HG02678 (cell line): ENCODE data around the gene LRRC51.
"Not testable (repeated sequence)": the region's sequence is repeated elsewhere in the genome, so short reads cannot be mapped to it uniquely, and the experiment has no call there.

Source experiments
- ATAC-seq: cut with Tn5 transposase; IDR thresholded peaks from one replicate; pipeline ENCODE4 v1.9.1; 2021; ENCODE audit warnings: mild to moderate bottlenecking, moderate library complexity; ENCODE audit not compliant: unreplicated experiment

LRRC51 gene

DNA sequence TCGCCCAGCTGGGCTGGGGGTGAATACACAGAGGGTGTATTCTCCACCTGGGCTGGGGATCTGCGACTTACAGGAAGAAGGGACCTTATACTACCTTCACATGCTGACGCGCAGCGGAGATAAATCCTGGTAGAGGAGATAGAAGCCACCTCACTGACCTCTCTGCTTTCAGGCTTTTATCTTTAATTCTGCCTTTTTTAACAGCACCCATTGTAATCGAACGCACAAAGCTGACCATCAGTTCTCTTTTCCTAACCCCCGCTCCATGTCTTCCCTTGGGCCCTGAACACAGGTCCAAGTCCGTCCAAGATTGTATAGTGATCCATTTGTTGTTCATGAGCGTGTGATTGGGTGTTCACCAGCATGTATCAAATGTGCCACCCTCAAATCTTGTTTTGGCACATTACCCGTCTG is 23.1 kb downstream of the LRRC51 start:
- no peak for ATAC-seq

DNA sequence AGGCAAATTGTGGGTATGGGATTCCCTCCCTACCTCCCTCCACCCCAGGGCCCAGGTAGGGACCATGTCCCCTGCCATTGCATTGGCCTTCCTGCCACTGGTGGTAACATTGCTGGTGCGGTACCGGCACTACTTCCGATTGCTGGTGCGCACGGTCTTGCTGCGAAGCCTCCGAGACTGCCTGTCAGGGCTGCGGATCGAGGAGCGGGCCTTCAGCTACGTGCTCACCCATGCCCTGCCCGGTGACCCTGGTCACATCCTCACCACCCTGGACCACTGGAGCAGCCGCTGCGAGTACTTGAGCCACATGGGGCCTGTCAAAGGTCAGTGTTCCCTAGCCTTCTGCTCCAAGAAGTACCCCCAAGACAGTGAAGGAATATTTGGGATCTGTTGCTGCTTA is 25.2 kb downstream of the LRRC51 start, which contains the start of gene TOMT:
Gene TOMT, plus strand, starts transcription at position 37 of the 400 bp plus-strand sequence. Its CDS starts 28 bp downstream, at position 65.
- no peak for ATAC-seq

GRCh38 chr11:72111300-72112142 is 30.9 kb downstream of the LRRC51 start:
- ATAC-seq = no peak

- ATAC-seq = peak; percentile 91
Measured at GRCh38 chr11:72112143-72112977, 31.7 kb downstream of the LRRC51 start, which contains the start of gene ANAPC15. ANAPC15 (minus strand) TSS chr11:72112695; CDS start chr11:72111276, 1,419 bp downstream.

GRCh38 chr11:72112978-72113808 is 32.5 kb downstream of the LRRC51 start:
- ATAC-seq = no peak

DNA sequence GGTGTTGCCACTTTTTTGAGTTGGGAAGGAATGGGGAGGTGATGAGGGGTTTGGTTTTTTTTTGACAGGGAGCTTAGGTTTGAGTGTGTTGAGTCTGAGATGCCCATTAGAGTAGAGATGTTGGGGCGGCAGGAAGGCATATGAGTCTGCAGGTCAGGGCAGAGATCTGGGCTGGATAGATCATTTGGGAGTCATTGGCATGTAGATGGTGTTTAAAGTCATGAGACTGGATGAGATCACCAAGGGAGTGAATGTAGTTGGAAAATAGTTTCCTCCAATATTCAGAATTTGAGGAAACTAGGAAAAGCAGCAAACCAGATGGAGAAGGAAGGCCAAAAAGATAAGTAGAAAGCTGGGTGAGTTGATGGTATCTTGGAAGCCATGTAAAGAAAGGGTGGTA is 33.9 kb downstream of the LRRC51 start:
- ATAC-seq = no peak

DNA sequence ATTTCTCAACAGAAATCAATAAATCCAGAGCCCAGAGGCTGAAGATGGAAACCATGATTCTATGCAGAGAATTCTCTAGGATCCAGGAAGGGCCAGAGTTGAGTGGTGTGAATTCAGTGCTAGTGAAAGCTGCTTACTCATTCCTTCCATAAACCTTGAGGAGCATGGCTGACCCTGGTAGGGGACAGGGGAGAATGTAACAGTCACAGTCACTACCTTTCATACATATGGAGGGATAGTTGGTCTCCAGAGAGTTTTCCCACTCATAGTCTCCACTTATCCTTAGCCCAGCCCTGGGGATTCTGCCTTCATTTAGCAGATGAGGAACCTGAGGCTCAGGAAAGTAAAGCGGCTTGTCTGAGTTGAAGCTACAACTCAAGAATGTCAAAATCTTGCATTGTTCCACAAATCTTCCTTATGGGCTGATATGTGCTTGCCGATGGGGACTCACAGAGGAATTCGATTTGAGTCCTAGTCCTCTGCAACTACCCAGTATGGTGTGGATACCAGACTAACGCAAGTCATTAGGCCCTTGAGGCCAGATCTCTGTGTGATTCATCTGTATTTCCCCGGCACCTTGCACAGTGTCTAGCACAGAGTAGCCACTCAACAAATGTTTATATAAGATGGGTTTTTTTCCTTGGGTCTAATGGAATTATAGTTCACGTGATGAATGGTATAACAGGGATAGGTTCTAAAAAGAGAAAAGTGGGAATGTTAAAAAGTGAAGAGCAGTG is 35.5 kb downstream of the LRRC51 start:
- no peak for ATAC-seq

GRCh38 chr11:72119198-72119597 is 38.5 kb downstream of the LRRC51 start:
- ATAC-seq = no peak

- ATAC-seq = no peak
Measured at GRCh38 chr11:72120930-72121329, 40.3 kb downstream of the LRRC51 start.

DNA sequence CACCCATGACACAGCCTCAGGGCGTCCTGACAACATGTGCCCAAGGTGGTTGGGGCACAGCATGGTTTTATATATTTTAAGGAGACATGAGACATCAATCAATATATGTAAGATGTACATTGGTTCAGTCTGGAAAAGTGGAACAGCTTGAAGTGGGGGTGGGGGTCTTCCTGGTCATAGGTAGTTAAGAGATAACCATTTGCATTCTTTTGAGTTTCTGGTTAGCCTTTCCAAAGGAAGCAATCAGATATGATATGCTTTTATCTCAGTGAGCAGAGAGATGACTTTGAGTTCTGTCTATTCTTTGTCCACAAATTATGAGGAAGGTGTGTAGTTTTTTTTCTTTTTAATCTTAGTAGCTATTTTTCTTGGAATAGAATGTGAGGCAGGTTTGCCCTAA is 42.0 kb downstream of the LRRC51 start:
- ATAC-seq = no peak

GRCh38 chr11:72123117-72123653 is 42.5 kb downstream of the LRRC51 start:
- ATAC-seq = no peak

- no peak for ATAC-seq
Measured at GRCh38 chr11:72124046-72124445, 43.4 kb downstream of the LRRC51 start.

DNA sequence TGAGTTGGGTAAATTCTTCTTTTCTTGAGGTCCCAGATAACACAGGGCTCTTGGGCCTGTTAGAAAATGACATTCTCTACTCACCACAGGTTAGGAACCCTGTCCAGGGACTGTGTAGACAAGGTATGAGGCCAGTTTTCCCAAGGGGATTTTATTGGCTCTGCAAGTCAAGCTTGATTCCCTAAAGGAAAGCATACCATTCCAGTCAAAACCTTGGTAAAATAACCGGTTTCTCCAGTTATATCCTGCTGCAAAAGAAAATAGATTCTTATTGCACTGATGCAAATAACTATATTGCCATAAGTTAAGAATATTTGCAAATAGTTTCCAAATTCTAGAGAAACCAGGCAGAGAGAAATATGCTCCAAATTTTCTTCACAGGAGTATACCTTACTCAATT is 45.3 kb downstream of the LRRC51 start:
- no peak for ATAC-seq

- no peak for ATAC-seq
Measured at GRCh38 chr11:72127923-72128322, 47.3 kb downstream of the LRRC51 start.

GRCh38 chr11:72129381-72129780 is 48.7 kb downstream of the LRRC51 start:
- ATAC-seq = no peak

- no peak for ATAC-seq
Measured at GRCh38 chr11:72132646-72133045, 52.0 kb downstream of the LRRC51 start.

- ATAC-seq = not testable (repeated sequence)
Measured at GRCh38 chr11:72135473-72135872, 54.8 kb downstream of the LRRC51 start, which contains the start of gene FOLR3. FOLR3 (plus strand) TSS chr11:72135725; CDS start chr11:72135953, 228 bp downstream.

DNA sequence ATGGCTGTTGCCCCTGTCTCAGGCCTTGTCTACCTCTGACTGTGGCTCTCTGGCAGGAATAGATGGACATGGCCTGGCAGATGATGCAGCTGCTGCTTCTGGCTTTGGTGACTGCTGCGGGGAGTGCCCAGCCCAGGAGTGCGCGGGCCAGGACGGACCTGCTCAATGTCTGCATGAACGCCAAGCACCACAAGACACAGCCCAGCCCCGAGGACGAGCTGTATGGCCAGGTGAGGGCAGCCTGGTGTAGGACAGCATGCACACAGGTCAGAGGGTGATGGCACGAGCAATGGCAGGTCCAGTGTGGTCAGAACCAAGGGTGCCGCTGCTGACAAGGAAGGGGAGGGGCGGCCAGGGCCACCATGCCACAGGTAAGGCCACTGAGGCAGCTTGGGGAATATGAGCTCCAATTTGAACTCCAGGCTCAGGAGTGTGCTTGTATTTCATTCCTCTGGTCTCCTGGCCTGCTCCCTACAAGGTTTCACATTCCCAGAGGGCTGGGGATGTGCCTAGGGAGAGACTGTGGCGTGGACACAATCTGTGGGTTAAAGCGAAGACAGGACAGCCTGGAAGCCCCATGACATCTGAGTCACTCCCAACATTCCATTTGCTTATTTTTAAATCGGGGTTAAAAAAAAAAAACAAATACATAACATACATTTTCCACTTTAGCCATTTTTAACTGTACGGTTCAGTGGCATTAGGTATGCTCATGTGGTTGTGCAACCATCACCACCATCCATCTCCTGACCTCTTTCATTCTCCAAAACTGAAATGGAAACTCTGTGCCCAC is 55.4 kb downstream of the LRRC51 start:
- no peak for ATAC-seq

GRCh38 chr11:72136684-72137262 is 56.1 kb downstream of the LRRC51 start:
- ATAC-seq = no peak
